Measurements from ENCODE around the gene CHN1. TPM values are rescaled to one million over a fixed set of nuclear protein-coding genes. Genes with fewer than 3 reads are reported as not detected.

CHN1 gene
- polyA plus RNA-seq, 1 donor (not counting 4 experiments of a cell fraction or from before 2014, with no cell fraction given): 2.3 TPM

DNA sequence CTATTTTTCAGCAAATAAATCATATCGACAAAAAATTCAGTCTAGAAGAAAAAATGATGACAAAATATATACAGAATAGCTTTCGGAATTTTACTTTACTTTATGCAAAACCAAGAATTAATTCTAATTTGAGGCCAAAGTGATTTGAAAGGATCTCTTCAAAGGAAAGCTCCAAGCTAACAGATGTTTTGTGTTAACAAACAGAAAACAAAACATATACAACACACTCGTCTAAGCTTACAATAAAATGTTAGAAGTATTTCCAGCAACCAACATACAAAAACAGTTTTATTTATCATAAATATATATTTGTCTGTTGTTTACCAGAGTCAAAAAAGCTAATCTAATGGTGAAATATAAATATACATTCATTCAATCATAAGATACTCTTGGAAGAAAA, 122.8 kb downstream of the CHN1 start:
- FAIRE-seq (no peak), DNase-seq (ENCODE audit: low read depth, low spot score) (no peak)
- dilution Hi-C loops (cut with MboI; ENCODE audit: extremely low pct_ligation_motif_present, low sequenced_read_pairs): no loop called here
- no peak overlapping the region for H3K9ac ChIP-seq (ENCODE audit: control insufficient read depth, extremely low read depth, insufficient read depth, low read length)
- no peak overlapping the region for H3K4me2 ChIP-seq (ENCODE audit: control insufficient read depth, extremely low read depth, insufficient read depth, low read depth, low read length)
- H3K27me3 ChIP-seq (ENCODE audit: control insufficient read depth, extremely low read depth, insufficient read depth, low read length): no peaks in the 10 kb centered on the region
- no peak overlapping the region for H2AFZ ChIP-seq (ENCODE audit: control insufficient read depth, low read length)
- no peaks in the 10 kb centered on the region for H3K9me3 ChIP-seq (ENCODE audit: control insufficient read depth, low read depth, low read length)
- H4K20me1 ChIP-seq (ENCODE audit: control insufficient read depth, extremely low read depth, insufficient read depth, low read length): no peaks in the 10 kb centered on the region
- no peaks in the 10 kb centered on the region for H3K9me1 ChIP-seq (ENCODE audit: control insufficient read depth, extremely low read depth, insufficient read depth, low read length)
- no peaks in the 10 kb centered on the region for H3K36me3 ChIP-seq (ENCODE audit: control insufficient read depth in 2 of 2, extremely low read depth in 1 of 2, insufficient read depth in 2 of 2, low read length in 2 of 2)
- H3K27ac ChIP-seq (ENCODE audit: control insufficient read depth, insufficient read depth, low read length): no peak overlapping the region
- no peaks in the 10 kb centered on the region for H3K79me2 ChIP-seq (ENCODE audit: control insufficient read depth, insufficient read depth, low read length)
- TF ChIP-seq CTCF (optimal IDR thresholded peaks at IDR 0.05 in 1 of 3, IDR thresholded peaks at IDR 0.05 in 1 of 3, conservative IDR thresholded peaks at IDR 0.05 in 1 of 3; ENCODE audit: extremely low read depth in 1 of 3, insufficient read depth in 2 of 3, low read length in 3 of 3) (no peak), EZH2 (IDR thresholded peaks at IDR 0.05; ENCODE audit: low read length) (no peak)
- no peak overlapping the region for H3K4me3 ChIP-seq (ENCODE audit: control insufficient read depth in 2 of 3, extremely low read depth in 1 of 3, insufficient read depth in 2 of 3, low read depth in 1 of 3, low read length in 3 of 3)
- H3K4me1 ChIP-seq (ENCODE audit: control insufficient read depth, extremely low read depth, insufficient read depth, low read length): peaks cover 4% of the 10 kb centered on the region

DNA sequence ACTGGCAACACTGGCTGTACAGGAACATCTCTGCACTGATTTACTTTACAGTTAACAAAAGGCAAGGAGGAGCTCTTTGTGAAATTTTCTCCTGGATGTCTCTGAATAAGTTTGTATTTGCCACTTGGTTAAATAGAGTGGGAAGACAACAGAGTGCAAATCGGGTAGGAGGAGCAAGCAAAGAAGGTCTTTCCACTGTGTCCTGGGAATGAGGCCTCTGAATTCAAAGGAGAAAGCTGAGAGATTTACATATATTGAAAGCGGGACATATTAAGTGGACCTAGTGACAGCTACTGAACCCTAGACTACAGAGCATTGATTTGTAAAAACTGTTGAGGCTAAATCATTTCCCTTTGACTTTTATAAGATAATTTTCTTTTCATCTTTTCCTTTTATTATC, 123.5 kb downstream of the CHN1 start:
- H3K4me2 ChIP-seq (ENCODE audit: control insufficient read depth, extremely low read depth, insufficient read depth, low read depth, low read length): no peak overlapping the region
- H3K9me1 ChIP-seq (ENCODE audit: control insufficient read depth, extremely low read depth, insufficient read depth, low read length): no peaks in the 10 kb centered on the region
- H3K27me3 ChIP-seq (ENCODE audit: control insufficient read depth, extremely low read depth, insufficient read depth, low read length): no peaks in the 10 kb centered on the region
- no peak overlapping the region for H3K9ac ChIP-seq (ENCODE audit: control insufficient read depth, extremely low read depth, insufficient read depth, low read length)
- no peaks in the 10 kb centered on the region for H4K20me1 ChIP-seq (ENCODE audit: control insufficient read depth, extremely low read depth, insufficient read depth, low read length)
- dilution Hi-C loops (cut with MboI; ENCODE audit: extremely low pct_ligation_motif_present, low sequenced_read_pairs): no loop called here
- TF ChIP-seq CTCF (optimal IDR thresholded peaks at IDR 0.05 in 1 of 3, IDR thresholded peaks at IDR 0.05 in 1 of 3, conservative IDR thresholded peaks at IDR 0.05 in 1 of 3; ENCODE audit: extremely low read depth in 1 of 3, insufficient read depth in 2 of 3, low read length in 3 of 3) (no peak), EZH2 (IDR thresholded peaks at IDR 0.05; ENCODE audit: low read length) (no peak)
- H3K4me3 ChIP-seq (ENCODE audit: control insufficient read depth in 2 of 3, extremely low read depth in 1 of 3, insufficient read depth in 2 of 3, low read depth in 1 of 3, low read length in 3 of 3): no peak overlapping the region
- no peaks in the 10 kb centered on the region for H3K79me2 ChIP-seq (ENCODE audit: control insufficient read depth, insufficient read depth, low read length)
- FAIRE-seq (no peak), DNase-seq (ENCODE audit: low read depth, low spot score) (no peak)
- no peaks in the 10 kb centered on the region for H3K36me3 ChIP-seq (ENCODE audit: control insufficient read depth in 2 of 2, extremely low read depth in 1 of 2, insufficient read depth in 2 of 2, low read length in 2 of 2)
- H3K9me3 ChIP-seq (ENCODE audit: control insufficient read depth, low read depth, low read length): no peaks in the 10 kb centered on the region
- H2AFZ ChIP-seq (ENCODE audit: control insufficient read depth, low read length): no peak overlapping the region
- H3K27ac ChIP-seq (ENCODE audit: control insufficient read depth, insufficient read depth, low read length): no peak overlapping the region
- peaks cover 4% of the 10 kb centered on the region for H3K4me1 ChIP-seq (ENCODE audit: control insufficient read depth, extremely low read depth, insufficient read depth, low read length)
